ENCODE data around the gene FOXI2.

The FOXI2 gene

DNA sequence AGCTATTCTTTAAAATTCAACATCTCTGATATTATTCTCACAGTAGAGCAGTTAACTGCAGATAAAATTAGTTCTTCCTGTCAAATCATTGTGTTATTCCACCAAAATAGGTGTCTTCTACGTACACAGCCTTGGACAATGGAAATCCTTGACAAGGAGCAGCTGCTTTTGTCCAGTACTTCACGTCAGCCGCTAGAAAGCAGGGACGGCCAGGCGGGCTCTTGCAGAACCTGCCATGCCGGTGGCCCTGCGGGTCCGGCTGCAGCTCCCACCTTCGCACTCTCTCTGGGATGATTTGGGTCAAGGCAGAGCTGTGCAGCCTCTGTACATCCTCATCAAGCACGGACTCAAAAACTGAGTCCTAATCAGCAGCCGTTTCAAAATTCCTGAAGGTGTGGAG is 2.2 kb upstream of the FOXI2 start:
- Histone ChIP-seq H3K79me2 (ENCODE audit: insufficient read depth, low read length) (no peaks in the 10 kb centered on the region), H3K27ac (ENCODE audit: low read length) (no peak overlapping the region), H3K4me2 (ENCODE audit: insufficient read depth, low read length) (no peak overlapping the region), H3K4me1 (ENCODE audit: insufficient read depth, low read length) (no peaks in the 10 kb centered on the region), H3K9ac (ENCODE audit: low read depth, low read length) (no peak overlapping the region), H3K4me3 (ENCODE audit: low read depth in 1 of 2, low read length in 2 of 2) (no peak overlapping the region), H3K36me3 (ENCODE audit: insufficient read depth, low read length) (no peaks in the 10 kb centered on the region), H3K27me3 (ENCODE audit: insufficient read depth, low read length, poor library complexity) (no peaks in the 10 kb centered on the region), H3K9me3 (ENCODE audit: insufficient read depth, low read length, severe bottlenecking) (peaks cover 4% of the 10 kb centered on the region), H2AFZ (ENCODE audit: low read depth, low read length) (no peak overlapping the region), H4K20me1 (ENCODE audit: insufficient read depth, low read length) (no peaks in the 10 kb centered on the region)
- ATAC-seq (ENCODE audit: insufficient read depth, low read depth) (no peak), DNase-seq (no peak)
- TF ChIP-seq EZH2 (IDR thresholded peaks at IDR 0.05; ENCODE audit: borderline replicate concordance, low read depth, low read length, severe bottlenecking), result no peak
- TF ChIP-seq, protein P1, sequence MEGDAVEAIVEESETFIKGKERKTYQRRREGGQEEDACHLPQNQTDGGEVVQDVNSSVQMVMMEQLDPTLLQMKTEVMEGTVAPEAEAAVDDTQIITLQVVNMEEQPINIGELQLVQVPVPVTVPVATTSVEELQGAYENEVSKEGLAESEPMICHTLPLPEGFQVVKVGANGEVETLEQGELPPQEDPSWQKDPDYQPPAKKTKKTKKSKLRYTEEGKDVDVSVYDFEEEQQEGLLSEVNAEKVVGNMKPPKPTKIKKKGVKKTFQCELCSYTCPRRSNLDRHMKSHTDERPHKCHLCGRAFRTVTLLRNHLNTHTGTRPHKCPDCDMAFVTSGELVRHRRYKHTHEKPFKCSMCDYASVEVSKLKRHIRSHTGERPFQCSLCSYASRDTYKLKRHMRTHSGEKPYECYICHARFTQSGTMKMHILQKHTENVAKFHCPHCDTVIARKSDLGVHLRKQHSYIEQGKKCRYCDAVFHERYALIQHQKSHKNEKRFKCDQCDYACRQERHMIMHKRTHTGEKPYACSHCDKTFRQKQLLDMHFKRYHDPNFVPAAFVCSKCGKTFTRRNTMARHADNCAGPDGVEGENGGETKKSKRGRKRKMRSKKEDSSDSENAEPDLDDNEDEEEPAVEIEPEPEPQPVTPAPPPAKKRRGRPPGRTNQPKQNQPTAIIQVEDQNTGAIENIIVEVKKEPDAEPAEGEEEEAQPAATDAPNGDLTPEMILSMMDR (IDR thresholded peaks at IDR 0.05; ENCODE audit: borderline replicate concordance, extremely low read depth, low read length, poor library complexity, severe bottlenecking), result no peak

DNA sequence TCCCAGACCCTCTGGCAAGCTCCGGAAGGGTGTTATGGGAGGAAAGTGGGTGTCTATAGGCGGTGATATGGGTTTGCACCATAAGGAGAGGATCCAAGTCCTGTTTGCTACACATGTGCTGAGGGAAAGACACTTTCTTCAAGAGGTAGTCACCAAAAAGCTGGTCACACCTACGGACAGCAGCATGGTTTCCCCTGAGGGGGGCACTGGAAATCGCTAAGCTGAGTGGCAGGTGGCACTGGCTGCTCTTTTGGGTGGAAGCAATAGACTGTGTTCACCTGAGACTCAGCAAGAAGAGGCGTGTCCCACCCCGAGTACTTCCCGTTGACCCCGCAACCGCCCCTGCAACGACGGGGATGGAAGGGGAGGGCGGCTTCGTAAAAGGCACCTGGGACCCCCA is 1.8 kb upstream of the FOXI2 start:
- DNase-seq, result no peak
- H3K4me3 ChIP-seq (ENCODE audit: low read depth in 1 of 2, low read length in 2 of 2), result no peak overlapping the region
- H3K9me3 ChIP-seq (ENCODE audit: insufficient read depth, low read length, severe bottlenecking), result peaks cover 4% of the 10 kb centered on the region
- H3K27ac ChIP-seq (ENCODE audit: low read length), result no peak overlapping the region
- ATAC-seq (ENCODE audit: insufficient read depth, low read depth), result no peak
- TF ChIP-seq, protein P1 (IDR thresholded peaks at IDR 0.05; ENCODE audit: borderline replicate concordance, extremely low read depth, low read length, poor library complexity, severe bottlenecking), result no peak
- TF ChIP-seq EZH2 (IDR thresholded peaks at IDR 0.05; ENCODE audit: borderline replicate concordance, low read depth, low read length, severe bottlenecking), result no peak
- no peak overlapping the region for H3K4me2 ChIP-seq (ENCODE audit: insufficient read depth, low read length)
- no peaks in the 10 kb centered on the region for H3K27me3 ChIP-seq (ENCODE audit: insufficient read depth, low read length, poor library complexity)
- no peaks in the 10 kb centered on the region for H3K4me1 ChIP-seq (ENCODE audit: insufficient read depth, low read length)
- no peaks in the 10 kb centered on the region for H3K79me2 ChIP-seq (ENCODE audit: insufficient read depth, low read length)
- no peaks in the 10 kb centered on the region for H4K20me1 ChIP-seq (ENCODE audit: insufficient read depth, low read length)
- no peaks in the 10 kb centered on the region for H3K36me3 ChIP-seq (ENCODE audit: insufficient read depth, low read length)
- H2AFZ ChIP-seq (ENCODE audit: low read depth, low read length), result no peak overlapping the region
- no peak overlapping the region for H3K9ac ChIP-seq (ENCODE audit: low read depth, low read length)

DNA sequence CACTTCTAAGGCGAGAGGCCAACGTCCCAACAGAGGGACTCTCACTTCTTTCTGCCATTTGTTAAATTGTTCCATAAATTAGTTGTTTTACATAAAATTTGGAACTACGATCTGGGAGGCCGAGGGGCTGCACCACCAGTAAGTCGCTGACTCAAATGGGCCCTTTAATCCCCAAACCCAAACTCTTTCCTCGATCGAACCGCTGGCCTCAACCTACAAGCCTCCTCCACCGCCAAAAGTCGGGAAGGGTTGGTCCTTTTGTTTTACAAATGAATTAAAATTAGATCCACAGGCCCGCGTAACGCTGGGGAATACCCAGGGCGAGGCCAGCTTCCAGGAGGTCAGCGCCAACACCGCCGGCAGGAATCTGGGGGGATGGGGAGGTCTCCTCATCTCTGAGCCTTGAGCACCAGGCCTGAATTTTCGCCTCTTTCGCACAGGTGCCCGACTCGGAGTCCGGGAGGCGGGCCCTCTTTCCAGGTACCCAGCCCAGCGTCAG is 1.2 kb upstream of the FOXI2 start:
- Histone ChIP-seq H3K4me2 (ENCODE audit: insufficient read depth, low read length) (no peak overlapping the region), H3K79me2 (ENCODE audit: insufficient read depth, low read length) (no peaks in the 10 kb centered on the region), H2AFZ (ENCODE audit: low read depth, low read length) (no peak overlapping the region), H3K36me3 (ENCODE audit: insufficient read depth, low read length) (no peaks in the 10 kb centered on the region), H3K9me3 (ENCODE audit: insufficient read depth, low read length, severe bottlenecking) (peaks cover 4% of the 10 kb centered on the region), H3K4me1 (ENCODE audit: insufficient read depth, low read length) (no peaks in the 10 kb centered on the region), H3K9ac (ENCODE audit: low read depth, low read length) (no peak overlapping the region), H4K20me1 (ENCODE audit: insufficient read depth, low read length) (no peaks in the 10 kb centered on the region), H3K4me3 (ENCODE audit: low read depth in 1 of 2, low read length in 2 of 2) (no peak overlapping the region), H3K27ac (ENCODE audit: low read length) (no peak overlapping the region), H3K27me3 (ENCODE audit: insufficient read depth, low read length, poor library complexity) (no peaks in the 10 kb centered on the region)
- no peak for ATAC-seq (ENCODE audit: insufficient read depth, low read depth)
- TF ChIP-seq EZH2 (IDR thresholded peaks at IDR 0.05; ENCODE audit: borderline replicate concordance, low read depth, low read length, severe bottlenecking), result no peak
- TF ChIP-seq, protein P1 (IDR thresholded peaks at IDR 0.05; ENCODE audit: borderline replicate concordance, extremely low read depth, low read length, poor library complexity, severe bottlenecking), result no peak
- DNase-seq, result no peak

All from DND-41 (cell line).